ENCODE results near the gene HOXC4. TPM values are rescaled to one million over a fixed set of nuclear protein-coding genes. Genes with fewer than 3 reads are reported as not detected.
A peak's percentile ranks its signal among the peaks of the same experiment; 100 is the strongest.

Gene HOXC4
- total RNA-seq, 4 donors from 2014 or later: 0.83 to 3.6 (median 2.5) TPM

DNA sequence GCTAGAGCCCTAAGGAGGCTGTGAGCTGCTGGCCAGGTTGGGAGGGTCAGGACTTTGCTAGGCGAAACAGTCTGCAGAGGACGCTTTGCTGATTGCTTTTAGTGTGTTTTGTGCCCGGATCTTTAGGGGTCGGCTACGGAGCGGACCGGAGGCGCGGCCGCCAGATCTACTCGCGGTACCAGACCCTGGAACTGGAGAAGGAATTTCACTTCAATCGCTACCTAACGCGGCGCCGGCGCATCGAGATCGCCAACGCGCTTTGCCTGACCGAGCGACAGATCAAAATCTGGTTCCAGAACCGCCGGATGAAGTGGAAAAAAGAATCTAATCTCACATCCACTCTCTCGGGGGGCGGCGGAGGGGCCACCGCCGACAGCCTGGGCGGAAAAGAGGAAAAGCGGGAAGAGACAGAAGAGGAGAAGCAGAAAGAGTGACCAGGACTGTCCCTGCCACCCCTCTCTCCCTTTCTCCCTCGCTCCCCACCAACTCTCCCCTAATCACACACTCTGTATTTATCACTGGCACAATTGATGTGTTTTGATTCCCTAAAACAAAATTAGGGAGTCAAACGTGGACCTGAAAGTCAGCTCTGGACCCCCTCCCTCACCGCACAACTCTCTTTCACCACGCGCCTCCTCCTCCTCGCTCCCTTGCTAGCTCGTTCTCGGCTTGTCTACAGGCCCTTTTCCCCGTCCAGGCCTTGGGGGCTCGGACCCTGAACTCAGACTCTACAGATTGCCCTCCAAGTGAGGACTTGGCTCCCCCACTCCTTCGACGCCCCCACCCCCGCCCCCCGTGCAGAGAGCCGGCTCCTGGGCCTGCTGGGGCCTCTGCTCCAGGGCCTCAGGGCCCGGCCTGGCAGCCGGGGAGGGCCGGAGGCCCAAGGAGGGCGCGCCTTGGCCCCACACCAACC, 23.9 kb upstream of the HOXC4 start:
- peaks cover 0 to 99% (median 55%) of the 10 kb centered on the region in 4 donors for H3K27me3 ChIP-seq
- intact Hi-C loops (cut with DNase I): loop anchor here (5.0 kb wide), 1 partner anchor 98 kb away; no protein-coding TSS in a partner anchor
- DNase-seq (ENCODE audit: extremely low spot score): no peak
- peak overlapping the region in 2 of 4 donors; percentile 13 to 36 for H3K4me3 ChIP-seq
- WGBS: 51% methylated on average over 37 of the region's 53 CpGs
- no peaks in the 10 kb centered on the region for H3K9me3 ChIP-seq
- H3K27ac ChIP-seq (replicated peaks in 1 of 4): no peak overlapping the region
- TF ChIP-seq POLR2A (IDR thresholded peaks at IDR 0.05; ENCODE audit: low read depth): no peak
- TF ChIP-seq EP300 (IDR thresholded peaks at IDR 0.05): no peak
- TF ChIP-seq, protein P1, sequence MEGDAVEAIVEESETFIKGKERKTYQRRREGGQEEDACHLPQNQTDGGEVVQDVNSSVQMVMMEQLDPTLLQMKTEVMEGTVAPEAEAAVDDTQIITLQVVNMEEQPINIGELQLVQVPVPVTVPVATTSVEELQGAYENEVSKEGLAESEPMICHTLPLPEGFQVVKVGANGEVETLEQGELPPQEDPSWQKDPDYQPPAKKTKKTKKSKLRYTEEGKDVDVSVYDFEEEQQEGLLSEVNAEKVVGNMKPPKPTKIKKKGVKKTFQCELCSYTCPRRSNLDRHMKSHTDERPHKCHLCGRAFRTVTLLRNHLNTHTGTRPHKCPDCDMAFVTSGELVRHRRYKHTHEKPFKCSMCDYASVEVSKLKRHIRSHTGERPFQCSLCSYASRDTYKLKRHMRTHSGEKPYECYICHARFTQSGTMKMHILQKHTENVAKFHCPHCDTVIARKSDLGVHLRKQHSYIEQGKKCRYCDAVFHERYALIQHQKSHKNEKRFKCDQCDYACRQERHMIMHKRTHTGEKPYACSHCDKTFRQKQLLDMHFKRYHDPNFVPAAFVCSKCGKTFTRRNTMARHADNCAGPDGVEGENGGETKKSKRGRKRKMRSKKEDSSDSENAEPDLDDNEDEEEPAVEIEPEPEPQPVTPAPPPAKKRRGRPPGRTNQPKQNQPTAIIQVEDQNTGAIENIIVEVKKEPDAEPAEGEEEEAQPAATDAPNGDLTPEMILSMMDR (IDR thresholded peaks at IDR 0.05): no peak
- TF ChIP-seq POLR2AphosphoS5 (IDR thresholded peaks at IDR 0.05): no peak
- H3K4me1 ChIP-seq: peaks cover 14 to 45% (median 31%) of the 10 kb centered on the region in 4 donors
- no peaks in the 10 kb centered on the region for H3K36me3 ChIP-seq

DNA sequence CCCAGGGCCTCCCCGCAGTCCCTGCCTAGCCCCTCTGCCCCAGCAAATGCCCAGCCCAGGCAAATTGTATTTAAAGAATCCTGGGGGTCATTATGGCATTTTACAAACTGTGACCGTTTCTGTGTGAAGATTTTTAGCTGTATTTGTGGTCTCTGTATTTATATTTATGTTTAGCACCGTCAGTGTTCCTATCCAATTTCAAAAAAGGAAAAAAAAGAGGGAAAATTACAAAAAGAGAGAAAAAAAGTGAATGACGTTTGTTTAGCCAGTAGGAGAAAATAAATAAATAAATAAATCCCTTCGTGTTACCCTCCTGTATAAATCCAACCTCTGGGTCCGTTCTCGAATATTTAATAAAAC, 23.2 kb upstream of the HOXC4 start:
- DNase-seq (ENCODE audit: extremely low spot score): no peak
- Histone ChIP-seq H3K9me3 (no peaks in the 10 kb centered on the region), H3K4me1 (peaks cover 14 to 45% (median 32%) of the 10 kb centered on the region in 4 donors), H3K4me3 (no peak overlapping the region), H3K36me3 (no peaks in the 10 kb centered on the region), H3K27me3 (peaks cover 0 to 97% (median 51%) of the 10 kb centered on the region in 4 donors), H3K27ac (replicated peaks in 1 of 4) (no peak overlapping the region)
- WGBS: 73% methylated on average over 6 of the region's 7 CpGs
- intact Hi-C loops (cut with DNase I): loop anchor here (5.0 kb wide), 1 partner anchor 97 kb away; no protein-coding TSS in a partner anchor
- TF ChIP-seq, protein P1 (IDR thresholded peaks at IDR 0.05): no peak
- TF ChIP-seq EP300 (IDR thresholded peaks at IDR 0.05) (no peak), POLR2A (IDR thresholded peaks at IDR 0.05; ENCODE audit: low read depth) (no peak), POLR2AphosphoS5 (IDR thresholded peaks at IDR 0.05) (no peak)

DNA sequence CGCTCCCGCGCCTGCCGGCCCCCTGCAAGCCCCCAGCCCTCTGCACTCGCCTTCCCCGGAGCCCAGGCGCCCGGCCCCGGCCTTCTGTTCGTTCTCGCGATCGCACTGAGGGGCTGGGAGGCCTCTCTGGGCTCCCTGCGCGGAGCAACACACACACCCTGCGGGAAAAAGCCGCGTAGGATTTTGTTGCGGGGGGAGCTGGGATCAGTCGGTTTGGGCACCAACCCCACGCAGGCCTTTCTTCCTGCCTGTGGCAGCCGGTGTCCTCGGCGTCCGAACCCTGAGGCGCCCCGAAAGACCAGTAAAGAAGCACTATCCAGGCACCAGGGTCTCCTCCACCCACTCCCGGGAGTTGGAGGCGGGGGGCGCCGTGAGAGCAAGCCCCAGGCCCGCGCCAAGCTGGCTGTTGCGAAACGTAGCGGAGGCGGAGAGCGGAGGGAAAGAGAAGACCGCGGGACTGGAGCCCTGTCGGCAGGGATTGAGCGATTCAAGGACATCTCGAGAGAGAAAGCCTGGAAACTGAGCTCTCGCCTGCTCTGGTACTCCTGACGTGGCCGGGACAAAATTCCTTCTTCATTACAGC, 22.7 kb upstream of the HOXC4 start:
- intact Hi-C loops (cut with DNase I): loop anchor here (5.0 kb wide), 1 partner anchor 96 kb away; no protein-coding TSS in a partner anchor
- no peak for DNase-seq (ENCODE audit: extremely low spot score)
- 50% methylated on average over 38 of the region's 46 CpGs for WGBS
- Histone ChIP-seq H3K27me3 (peaks cover 0 to 97% (median 45%) of the 10 kb centered on the region in 4 donors), H3K4me3 (peak overlapping the region in 2 of 4 donors; percentile 14 to 20), H3K27ac (replicated peaks in 1 of 4) (no peak overlapping the region), H3K9me3 (no peaks in the 10 kb centered on the region), H3K36me3 (no peaks in the 10 kb centered on the region), H3K4me1 (peaks cover 14 to 45% (median 32%) of the 10 kb centered on the region in 4 donors)
- TF ChIP-seq, protein P1 (IDR thresholded peaks at IDR 0.05): no peak
- TF ChIP-seq EP300 (IDR thresholded peaks at IDR 0.05) (no peak), POLR2AphosphoS5 (IDR thresholded peaks at IDR 0.05) (no peak), POLR2A (IDR thresholded peaks at IDR 0.05; ENCODE audit: low read depth) (no peak)

DNA sequence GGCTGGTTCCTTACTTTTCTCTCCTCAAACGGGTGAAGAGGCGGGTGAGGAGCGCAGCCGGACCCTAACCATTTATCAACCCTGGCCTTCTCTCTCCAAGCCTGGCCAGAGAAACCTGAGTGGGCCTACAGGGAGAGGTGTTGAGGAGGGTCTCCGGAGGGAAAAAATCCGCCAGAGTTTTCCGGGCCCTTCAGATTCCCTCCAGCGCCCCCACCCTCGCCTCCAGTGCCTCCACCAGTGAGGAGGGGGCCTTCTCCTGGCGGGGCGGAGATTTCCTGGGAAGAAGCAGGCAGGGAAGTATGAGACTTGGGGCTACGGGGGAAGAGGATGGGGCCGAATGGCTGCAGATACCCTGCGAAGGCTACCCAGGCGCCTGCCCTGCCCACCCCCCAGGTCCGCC, 22.2 kb upstream of the HOXC4 start:
- H3K36me3 ChIP-seq: no peaks in the 10 kb centered on the region
- no peak for DNase-seq (ENCODE audit: extremely low spot score)
- H3K27me3 ChIP-seq: peaks cover 0 to 94% (median 40%) of the 10 kb centered on the region in 4 donors
- no peak overlapping the region for H3K27ac ChIP-seq (replicated peaks in 1 of 4)
- no peaks in the 10 kb centered on the region for H3K9me3 ChIP-seq
- intact Hi-C loops (cut with DNase I): loop anchor here (5.0 kb wide), 1 partner anchor 96 kb away; no protein-coding TSS in a partner anchor
- H3K4me1 ChIP-seq: peaks cover 14 to 45% (median 33%) of the 10 kb centered on the region in 4 donors
- 62% methylated on average over 15 of the region's 16 CpGs for WGBS
- peak overlapping the region in 1 of 4 donors; percentile 14 for H3K4me3 ChIP-seq
- TF ChIP-seq EP300 (IDR thresholded peaks at IDR 0.05): no peak
- no peak for TF ChIP-seq POLR2AphosphoS5 (IDR thresholded peaks at IDR 0.05)
- TF ChIP-seq POLR2A (IDR thresholded peaks at IDR 0.05; ENCODE audit: low read depth): no peak
- TF ChIP-seq, protein P1 (IDR thresholded peaks at IDR 0.05): no peak
